Esophagus muscularis mucosa (tissue), 4 donors: Measurements from ENCODE around the gene SPTLC3.

Experiments used
- EP300 ChIP-seq: sonication (generic); formaldehyde crosslinking; IDR thresholded peaks from one replicate; pipeline ENCODE4 v1.6.1; 2017; ENCODE audit warnings: antibody characterized with exemption
- POLR2A ChIP-seq: fragments of 450-650 bp; IDR thresholded peaks from one replicate; pipeline ENCODE4 v1.6.1; 2017; ENCODE audit warnings: antibody characterized with exemption, moderate library complexity, mild to moderate bottlenecking, low read depth
- POLR2AphosphoS5 ChIP-seq, 2 donors: sonication (generic); formaldehyde crosslinking; IDR thresholded peaks; one replicate each; pipeline ENCODE4 v1.6.1; 2017; ENCODE audit warnings: antibody characterized with exemption in 2 of 2
- TF ChIP-seq, protein P1 (sequence below), 3 experiments: fragments of 200-600 bp in 2 of 3; fragments of 450-650 bp in 1 of 3; sonication (generic) in 2 of 3; IDR thresholded peaks; one replicate each; pipeline ENCODE4 v1.5.1; 2017 to 2019; ENCODE audit warnings: antibody characterized with exemption in 3 of 3, mild to moderate bottlenecking in 2 of 3, moderate library complexity in 1 of 3

- TF ChIP-seq, protein P1, sequence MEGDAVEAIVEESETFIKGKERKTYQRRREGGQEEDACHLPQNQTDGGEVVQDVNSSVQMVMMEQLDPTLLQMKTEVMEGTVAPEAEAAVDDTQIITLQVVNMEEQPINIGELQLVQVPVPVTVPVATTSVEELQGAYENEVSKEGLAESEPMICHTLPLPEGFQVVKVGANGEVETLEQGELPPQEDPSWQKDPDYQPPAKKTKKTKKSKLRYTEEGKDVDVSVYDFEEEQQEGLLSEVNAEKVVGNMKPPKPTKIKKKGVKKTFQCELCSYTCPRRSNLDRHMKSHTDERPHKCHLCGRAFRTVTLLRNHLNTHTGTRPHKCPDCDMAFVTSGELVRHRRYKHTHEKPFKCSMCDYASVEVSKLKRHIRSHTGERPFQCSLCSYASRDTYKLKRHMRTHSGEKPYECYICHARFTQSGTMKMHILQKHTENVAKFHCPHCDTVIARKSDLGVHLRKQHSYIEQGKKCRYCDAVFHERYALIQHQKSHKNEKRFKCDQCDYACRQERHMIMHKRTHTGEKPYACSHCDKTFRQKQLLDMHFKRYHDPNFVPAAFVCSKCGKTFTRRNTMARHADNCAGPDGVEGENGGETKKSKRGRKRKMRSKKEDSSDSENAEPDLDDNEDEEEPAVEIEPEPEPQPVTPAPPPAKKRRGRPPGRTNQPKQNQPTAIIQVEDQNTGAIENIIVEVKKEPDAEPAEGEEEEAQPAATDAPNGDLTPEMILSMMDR (IDR thresholded peaks at IDR 0.05): no peak
- TF ChIP-seq POLR2A (no peak), POLR2AphosphoS5 (IDR thresholded peaks at IDR 0.05) (no peak), EP300 (no peak)
Observed at GRCh38 chr20:12967932-12968331, 40.8 kb upstream of the SPTLC3 start.
